ENCODE measurements around the gene AIG1.

AIG1 gene

GRCh38 chr6:143337201-143337949, 276.7 kb downstream of the AIG1 start:
- TF ChIP-seq GATA3 (IDR thresholded peaks at IDR 0.05; ENCODE audit: low read depth, low read length), result no peak
- TF ChIP-seq GATA2 (IDR thresholded peaks at IDR 0.05; ENCODE audit: low read depth, low read length), result no peak

- TF ChIP-seq GATA3 (IDR thresholded peaks at IDR 0.05; ENCODE audit: low read depth, low read length) (no peak), GATA2 (IDR thresholded peaks at IDR 0.05; ENCODE audit: low read depth, low read length) (no peak)
Observed at GRCh38 chr6:143339223-143339622, 278.5 kb downstream of the AIG1 start.

- no peak for TF ChIP-seq GATA3 (IDR thresholded peaks at IDR 0.05; ENCODE audit: low read depth, low read length)
- no peak for TF ChIP-seq GATA2 (IDR thresholded peaks at IDR 0.05; ENCODE audit: low read depth, low read length)
Observed at GRCh38 chr6:143346004-143346403, 285.3 kb downstream of the AIG1 start.

GRCh38 chr6:143348531-143348930, 287.8 kb downstream of the AIG1 start:
- TF ChIP-seq GATA3 (IDR thresholded peaks at IDR 0.05; ENCODE audit: low read depth, low read length) (no peak), GATA2 (IDR thresholded peaks at IDR 0.05; ENCODE audit: low read depth, low read length) (no peak)

- TF ChIP-seq GATA2 (IDR thresholded peaks at IDR 0.05; ENCODE audit: low read depth, low read length) (no peak), GATA3 (IDR thresholded peaks at IDR 0.05; ENCODE audit: low read depth, low read length) (no peak)
Observed at GRCh38 chr6:143349530-143349929, 288.8 kb downstream of the AIG1 start.

- TF ChIP-seq GATA3 (IDR thresholded peaks at IDR 0.05; ENCODE audit: low read depth, low read length) (no peak), GATA2 (IDR thresholded peaks at IDR 0.05; ENCODE audit: low read depth, low read length) (no peak)
Observed at GRCh38 chr6:143356101-143356880, 295.6 kb downstream of the AIG1 start.

- no peak for TF ChIP-seq GATA2 (IDR thresholded peaks at IDR 0.05; ENCODE audit: low read depth, low read length)
- TF ChIP-seq GATA3 (IDR thresholded peaks at IDR 0.05; ENCODE audit: low read depth, low read length), result no peak
Observed at GRCh38 chr6:143357152-143357551, 296.5 kb downstream of the AIG1 start.

GRCh38 chr6:143357561-143358255, 297.0 kb downstream of the AIG1 start:
- no peak for TF ChIP-seq GATA3 (IDR thresholded peaks at IDR 0.05; ENCODE audit: low read depth, low read length)
- no peak for TF ChIP-seq GATA2 (IDR thresholded peaks at IDR 0.05; ENCODE audit: low read depth, low read length)

GRCh38 chr6:143361536-143362191, 301.0 kb downstream of the AIG1 start:
- TF ChIP-seq GATA3 (IDR thresholded peaks at IDR 0.05; ENCODE audit: low read depth, low read length) (no peak), GATA2 (IDR thresholded peaks at IDR 0.05; ENCODE audit: low read depth, low read length) (no peak)

GRCh38 chr6:143362192-143362558, 301.5 kb downstream of the AIG1 start:
- TF ChIP-seq GATA2 (IDR thresholded peaks at IDR 0.05; ENCODE audit: low read depth, low read length), result no peak

- no peak for TF ChIP-seq GATA2 (IDR thresholded peaks at IDR 0.05; ENCODE audit: low read depth, low read length)
- TF ChIP-seq GATA3 (IDR thresholded peaks at IDR 0.05; ENCODE audit: low read depth, low read length), result no peak
Observed at GRCh38 chr6:143363299-143363698, 302.6 kb downstream of the AIG1 start.

GRCh38 chr6:143368426-143368825, 307.7 kb downstream of the AIG1 start:
- no peak for TF ChIP-seq GATA3 (IDR thresholded peaks at IDR 0.05; ENCODE audit: low read depth, low read length)
- no peak for TF ChIP-seq GATA2 (IDR thresholded peaks at IDR 0.05; ENCODE audit: low read depth, low read length)

GRCh38 chr6:143369971-143370370, 309.3 kb downstream of the AIG1 start:
- TF ChIP-seq GATA3 (IDR thresholded peaks at IDR 0.05; ENCODE audit: low read depth, low read length) (no peak), GATA2 (IDR thresholded peaks at IDR 0.05; ENCODE audit: low read depth, low read length) (no peak)

GRCh38 chr6:143370812-143371370, 310.2 kb downstream of the AIG1 start:
- TF ChIP-seq GATA2 (IDR thresholded peaks at IDR 0.05; ENCODE audit: low read depth, low read length) (no peak), GATA3 (IDR thresholded peaks at IDR 0.05; ENCODE audit: low read depth, low read length) (no peak)
